Activated T-cell treated with anti-CD3 and anti-CD28 coated beads for 24 hours (primary cell): ENCODE data around the gene MYH7.
"Not testable (repeated sequence)": the region's sequence is repeated elsewhere in the genome, so short reads cannot be mapped to it uniquely, and the experiment has no call there.

ENCODE experiments used
- DNase-seq: peaks from one replicate; pipeline ENCODE4 v3.0.0-alpha.2; 2020; ENCODE audit warnings: low read depth

MYH7 gene

GRCh38 chr14:23430016-23430722 is 5.3 kb downstream of the MYH7 start:
- DNase-seq, result no peak

DNA sequence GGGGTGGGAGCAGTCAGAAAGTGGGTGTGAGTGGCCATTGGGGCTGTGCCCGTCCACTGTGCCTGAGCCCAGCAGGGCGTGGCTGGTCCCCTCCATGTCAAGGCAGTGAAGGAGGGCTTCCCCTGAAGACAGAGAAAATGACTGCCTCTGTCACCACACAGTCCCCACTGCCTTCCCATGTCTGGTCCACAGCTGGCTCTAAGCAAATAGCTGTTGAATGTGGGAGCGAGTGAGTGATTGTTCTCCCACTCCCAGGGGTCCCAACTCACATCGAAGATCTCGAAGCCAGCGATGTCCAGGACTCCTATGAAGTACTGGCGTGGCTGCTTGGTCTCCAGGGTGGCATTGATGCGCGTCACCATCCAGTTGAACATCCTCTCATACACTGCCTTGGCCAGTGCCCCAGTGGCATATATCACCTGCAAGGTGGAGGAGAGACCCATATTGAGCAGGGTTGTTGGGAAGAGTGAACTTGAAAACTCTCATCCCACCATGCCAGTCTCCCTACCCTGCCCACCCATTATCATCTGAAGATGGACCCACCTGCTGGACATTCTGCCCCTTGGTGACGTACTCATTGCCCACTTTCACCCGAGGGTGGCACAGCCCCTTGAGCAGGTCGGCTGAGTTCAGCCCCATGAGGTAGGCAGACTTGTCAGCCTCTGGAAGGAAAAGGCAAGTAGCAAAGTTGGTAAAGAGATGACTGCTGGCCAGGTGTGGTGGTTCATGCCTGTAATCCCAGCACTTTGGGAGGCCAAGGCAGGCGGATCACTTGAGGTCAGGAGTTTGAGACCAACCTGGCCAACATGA is 6.6 kb downstream of the MYH7 start:
- DNase-seq, result no peak

GRCh38 chr14:23425798-23426197 is 9.7 kb downstream of the MYH7 start:
- DNase-seq, result not testable (repeated sequence)

DNA sequence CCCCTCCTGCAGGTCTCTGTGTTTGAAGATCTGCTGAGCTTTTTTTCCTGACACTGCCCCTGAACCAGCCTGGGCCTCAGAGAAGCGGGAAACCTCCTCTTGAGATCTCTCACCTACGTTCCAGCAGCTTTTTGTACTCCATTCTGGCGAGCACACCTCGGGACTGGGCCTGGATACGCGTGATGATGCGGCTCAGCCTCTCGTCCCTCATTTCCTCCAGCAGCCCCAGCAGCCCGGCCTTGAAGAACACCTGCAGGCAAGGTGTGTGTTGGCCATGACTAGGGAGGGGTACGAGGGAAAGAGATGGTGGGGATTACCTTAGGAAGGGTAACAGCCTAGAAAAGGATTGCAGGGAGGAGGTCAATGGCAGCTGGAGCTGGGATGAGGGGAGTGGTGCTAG is 10.3 kb downstream of the MYH7 start:
- DNase-seq, result no peak

DNA sequence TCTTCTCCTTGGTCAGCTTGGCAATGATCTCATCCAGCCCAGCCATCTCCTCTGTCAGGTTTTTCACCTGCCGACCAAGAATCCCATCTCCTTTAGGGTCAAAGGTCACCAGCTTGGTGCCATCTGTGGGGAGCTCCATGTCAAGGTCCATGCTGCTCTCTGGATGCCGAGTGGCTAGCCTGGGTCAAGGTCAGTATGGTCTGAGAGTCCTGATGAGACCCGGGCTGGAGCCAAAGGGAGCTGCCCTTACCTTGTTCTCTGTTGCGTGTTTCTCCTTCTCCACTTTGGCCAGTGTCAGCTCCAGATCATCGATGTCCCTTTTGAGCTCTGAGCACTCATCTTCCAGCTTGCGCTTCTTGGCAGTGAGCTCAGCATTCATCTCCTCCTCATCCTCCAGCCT is 11.8 kb downstream of the MYH7 start:
- DNase-seq, result no peak

GRCh38 chr14:23421594-23421993 is 13.9 kb downstream of the MYH7 start:
- DNase-seq, result no peak

DNA sequence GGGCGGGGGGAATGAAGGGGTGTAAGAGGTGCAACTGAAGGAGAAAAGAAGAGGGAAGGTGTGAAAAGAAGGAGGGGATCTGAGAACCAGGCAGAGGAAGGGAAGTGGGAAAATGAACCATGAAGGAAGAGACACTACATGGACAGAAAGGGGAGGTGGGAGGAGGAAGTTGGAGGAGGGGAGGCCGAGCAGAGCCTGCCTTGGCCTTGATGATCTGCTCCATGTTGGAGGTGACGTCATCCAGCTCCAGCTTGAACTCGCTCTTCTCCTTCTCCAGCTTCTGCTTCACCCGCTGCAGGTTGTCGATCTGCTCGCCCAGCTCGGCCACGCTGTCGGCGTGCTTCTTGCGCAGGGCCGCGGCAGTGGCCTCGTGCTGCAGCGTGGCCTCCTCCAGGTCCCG is 15.8 kb downstream of the MYH7 start:
- DNase-seq, result not testable (repeated sequence)

GRCh38 chr14:23418021-23418420 is 17.4 kb downstream of the MYH7 start:
- DNase-seq, result no peak

GRCh38 chr14:23417269-23417668 is 18.2 kb downstream of the MYH7 start:
- DNase-seq, result not testable (repeated sequence)

DNA sequence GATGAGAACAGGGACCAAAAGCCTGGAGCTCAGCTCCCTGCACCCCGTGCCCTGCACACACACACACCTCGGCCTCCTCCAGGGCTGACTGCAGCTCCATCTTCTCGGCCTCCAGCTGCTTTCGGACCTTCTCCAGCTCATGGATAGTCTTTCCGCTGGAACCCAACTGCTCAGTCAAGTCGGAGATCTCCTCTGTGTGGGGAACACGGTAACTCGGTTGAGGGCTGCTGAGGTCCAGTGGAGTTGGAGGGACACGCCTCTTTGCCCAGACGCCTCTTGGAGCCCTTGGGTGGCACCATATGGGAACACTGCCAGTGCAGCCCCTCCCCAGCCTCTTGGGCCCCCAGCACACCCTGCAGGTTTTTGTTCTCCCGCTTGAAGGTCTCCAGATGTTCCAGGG is 18.7 kb downstream of the MYH7 start:
- DNase-seq, result no peak

DNA sequence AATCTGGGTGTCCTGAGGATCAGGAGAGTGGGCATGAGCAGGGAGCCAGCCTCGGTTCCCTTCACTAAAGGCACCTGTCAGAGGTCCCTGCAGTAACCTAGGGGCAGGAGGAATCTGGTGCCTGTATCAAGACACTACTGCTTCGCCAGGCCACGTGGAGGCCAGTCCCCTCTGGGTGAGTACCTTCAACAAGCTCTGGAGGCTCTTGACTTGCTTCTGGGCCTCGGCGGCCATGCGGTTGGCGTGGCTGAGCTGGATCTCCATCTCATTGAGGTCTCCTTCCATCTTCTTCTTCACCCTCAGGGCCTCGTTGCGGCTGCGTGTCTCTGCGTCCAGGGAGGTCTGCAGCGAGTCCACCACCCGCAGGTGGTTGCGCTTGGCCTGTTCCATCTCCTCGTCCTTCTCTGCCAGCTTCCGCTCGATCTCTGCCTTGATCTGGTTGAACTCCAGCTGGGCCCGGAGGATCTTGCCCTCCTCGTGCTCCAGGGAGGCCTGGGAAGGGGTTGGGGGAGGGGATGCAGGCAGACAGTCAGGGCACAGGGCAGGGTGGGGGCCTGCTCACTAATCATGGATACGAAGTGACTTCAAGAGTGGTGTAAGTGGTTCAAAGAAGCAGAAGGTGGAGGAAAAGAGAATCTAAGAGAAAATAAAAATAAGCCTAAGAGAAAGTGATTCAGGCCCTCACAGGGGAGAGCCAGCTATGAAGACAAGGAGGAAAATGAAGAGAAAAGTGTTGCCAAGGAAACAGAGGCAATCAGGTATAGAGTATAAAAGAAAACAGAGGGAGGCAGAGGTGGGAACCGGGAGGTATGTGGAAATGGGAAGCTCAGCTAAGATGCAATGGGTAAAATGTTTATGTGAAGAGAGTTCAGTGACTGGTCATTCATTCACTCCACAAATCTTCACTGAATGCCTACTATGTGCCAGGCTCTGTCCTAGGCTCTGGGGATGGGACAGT is 19.4 kb downstream of the MYH7 start:
- DNase-seq, result no peak

DNA sequence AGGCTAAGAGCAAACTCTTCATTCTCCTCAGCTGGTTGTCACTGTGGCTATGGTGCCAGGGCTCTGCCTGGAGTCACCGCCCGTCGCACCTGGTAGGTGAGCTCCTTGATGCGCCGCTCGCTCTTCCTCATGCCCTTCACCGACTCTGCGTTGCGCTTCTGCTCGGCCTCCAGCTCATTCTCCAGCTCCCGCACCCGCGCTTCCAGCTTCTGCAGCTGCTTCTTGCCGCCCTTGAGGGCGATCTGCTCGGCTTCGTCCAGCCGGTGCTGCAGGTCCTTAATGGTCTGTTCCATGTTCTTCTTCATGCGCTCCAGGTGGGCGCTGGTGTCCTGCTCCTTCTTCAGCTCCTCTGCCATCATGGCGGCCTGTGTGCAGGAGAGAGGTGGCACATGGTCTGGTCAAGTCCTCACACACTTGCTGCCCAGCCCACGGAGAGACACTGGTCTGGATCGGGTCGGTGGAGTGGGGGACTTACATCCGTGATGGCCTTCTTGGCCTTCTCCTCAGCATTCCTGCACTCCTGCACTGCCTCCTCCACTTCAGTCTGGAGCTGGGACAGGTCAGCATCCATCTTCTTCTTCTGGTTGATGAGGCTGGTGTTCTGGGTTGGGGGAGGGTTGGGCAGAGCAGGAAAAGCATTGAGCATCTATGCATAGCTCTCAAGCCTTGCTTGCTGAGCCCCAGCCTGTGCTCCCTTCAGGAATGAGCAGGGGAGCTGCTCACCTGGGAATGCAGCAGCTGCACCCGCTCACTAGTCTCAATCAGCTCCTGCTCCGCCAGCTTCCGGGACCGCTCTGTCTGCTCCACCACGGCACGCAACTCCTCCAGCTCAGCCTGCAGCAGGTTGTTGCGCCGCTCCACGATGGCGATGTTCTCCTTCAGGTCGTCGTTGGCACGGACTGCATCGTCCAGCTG is 20.3 kb downstream of the MYH7 start:
- DNase-seq, result no peak

DNA sequence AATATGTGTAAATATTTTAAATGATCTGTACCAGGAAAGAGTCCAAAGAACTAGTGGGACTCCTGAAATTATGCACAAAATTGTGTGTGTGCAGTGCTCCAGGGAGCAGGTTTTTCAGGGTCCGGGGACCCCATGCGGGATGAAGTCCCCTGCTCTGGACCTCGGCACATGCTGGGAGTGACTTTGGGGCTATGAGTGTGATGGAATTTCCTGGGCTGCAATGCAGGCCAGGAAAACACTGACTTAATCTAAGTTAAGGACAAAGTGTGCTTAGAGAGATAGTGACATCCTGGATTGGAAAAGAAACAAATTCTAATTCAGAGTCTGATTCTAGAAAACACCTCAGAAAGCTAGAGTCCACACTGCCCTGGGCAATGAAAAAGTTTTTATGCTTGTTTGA is 21.2 kb downstream of the MYH7 start:
- no peak for DNase-seq

- no peak for DNase-seq
These were observed 21.8 kb downstream of the MYH7 start for GRCh38 chr14:23413681-23414080.

DNA sequence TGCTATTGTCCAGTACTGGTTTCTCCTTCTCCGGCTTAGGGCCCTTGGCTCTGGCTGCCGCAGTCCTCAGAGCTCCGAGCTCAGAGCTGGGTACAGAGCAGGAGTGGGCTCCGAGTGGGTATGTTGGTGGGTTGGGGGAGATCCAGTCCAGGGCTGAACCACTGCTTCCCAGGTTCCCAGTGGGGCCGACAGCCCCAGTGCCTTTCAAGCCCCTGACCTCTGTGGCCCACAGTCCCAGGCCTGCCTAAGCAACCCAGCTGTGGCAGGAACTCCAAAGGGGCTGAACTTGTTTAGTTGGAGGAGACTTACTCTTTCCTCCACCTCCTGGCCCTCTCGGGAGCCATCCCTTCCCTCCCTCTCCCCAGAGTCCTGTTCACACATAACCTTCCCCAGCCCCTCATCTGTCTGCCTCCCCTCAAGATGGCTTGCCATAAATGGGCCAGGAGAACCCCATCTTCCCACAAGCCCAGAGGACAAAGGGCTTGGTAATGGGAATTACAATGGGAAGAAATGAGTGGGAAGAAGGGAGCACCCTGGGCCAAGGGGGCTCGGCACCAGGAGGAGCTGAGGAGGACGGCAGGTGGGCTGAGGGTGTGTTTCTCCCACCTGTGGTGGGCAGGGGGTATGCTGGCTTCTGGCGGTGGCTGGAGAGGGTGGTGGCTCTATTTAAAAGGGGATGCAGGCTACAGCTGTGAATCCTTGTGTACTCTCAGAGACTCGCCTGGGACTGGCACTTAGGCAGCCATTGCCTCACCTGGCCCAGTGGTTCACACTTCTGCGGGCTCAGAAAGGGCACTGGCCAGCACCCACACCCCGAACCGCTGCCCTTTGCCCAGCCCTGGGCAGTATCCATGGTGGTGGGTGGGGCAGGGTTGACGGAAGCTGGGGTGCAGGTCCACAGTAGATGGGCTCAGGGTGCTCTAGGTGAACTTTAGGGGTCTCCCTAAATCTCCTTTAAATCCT is 23.6 kb downstream of the MYH7 start:
- no peak for DNase-seq

DNA sequence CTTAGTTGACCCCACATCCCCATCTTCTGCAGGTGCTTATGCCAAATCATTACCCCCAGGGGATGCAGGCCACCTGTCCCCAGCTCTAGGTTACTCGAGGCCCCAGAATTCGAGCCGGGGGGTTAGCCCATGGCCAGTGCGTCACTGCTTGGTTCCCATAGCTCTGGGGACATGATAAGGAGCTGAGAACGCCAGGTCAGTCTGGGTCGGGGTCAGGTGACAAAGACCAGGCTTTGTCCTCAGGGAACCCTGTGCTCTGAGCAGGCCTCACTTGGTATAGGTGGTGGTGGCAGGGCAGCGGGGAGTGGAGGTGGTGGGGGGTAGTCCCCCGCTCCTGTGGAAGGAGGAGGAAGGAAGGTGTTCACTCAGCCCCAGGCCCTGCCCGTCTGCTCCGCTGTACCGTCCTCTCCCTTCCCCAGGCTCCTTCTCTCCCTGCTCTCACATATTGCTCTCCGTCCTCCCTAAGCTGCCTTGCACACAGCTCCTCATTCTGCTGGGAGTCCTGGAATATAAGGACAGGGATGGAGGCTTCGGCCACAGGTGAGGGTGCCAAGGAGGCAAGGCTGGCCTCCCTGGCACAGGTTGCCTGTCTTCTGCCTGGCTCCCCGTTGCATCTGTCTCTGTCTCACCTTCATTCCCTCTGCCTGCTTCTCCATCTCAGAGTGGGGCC is 25.4 kb downstream of the MYH7 start:
- no peak for DNase-seq

GRCh38 chr14:23409475-23409874 is 26.0 kb downstream of the MYH7 start:
- DNase-seq, result no peak

DNA sequence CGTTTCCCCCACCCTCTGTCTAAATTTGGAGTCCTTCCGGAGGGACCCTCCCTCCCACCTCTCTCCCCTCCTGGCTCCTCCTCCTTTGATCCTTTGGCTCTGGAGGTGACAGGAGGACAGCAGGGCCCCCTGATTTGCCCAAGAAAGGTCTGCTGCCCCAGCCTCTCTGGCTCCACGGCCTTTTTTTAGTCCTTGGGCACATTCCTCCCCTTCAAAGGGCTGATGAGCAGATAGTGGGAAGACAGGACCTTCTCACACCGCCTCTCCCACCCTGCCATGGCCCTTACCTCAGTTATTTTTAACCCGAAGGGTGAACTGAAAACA is 27.2 kb downstream of the MYH7 start:
- no peak for DNase-seq

- DNase-seq, result no peak
These were observed 27.7 kb downstream of the MYH7 start, which contains the start of gene MYH6 for GRCh38 chr14:23407516-23408306. Gene MYH6 (minus strand): TSS chr14:23408273. CDS start chr14:23407223, 1,050 bp downstream.
